Astrocyte of the spinal cord (primary cell): ENCODE data around the gene PLEKHA5.
A peak's percentile ranks its signal among the peaks of the same experiment; 100 is the strongest.

Experiments used
- DNase-seq: peaks from one replicate; pipeline ENCODE4 v3.0.0; 2011; ENCODE audit warnings: low read depth, low spot score
- H3K4me3 ChIP-seq: 2 replicates; pipeline ENCODE4 v1.5.1; 2011; ENCODE audit warnings: low read depth, mild to moderate bottlenecking, low read length, moderate library complexity
- CTCF ChIP-seq: IDR thresholded peaks from 2 replicates; pipeline ENCODE4 v1.5.1; 2012; ENCODE audit warnings: low read depth, mild to moderate bottlenecking, low read length, inconsistent platforms
- in situ Hi-C: cut with HindIII; loops from 2 replicates; pipeline ENCODE4 v1.10.0; 2017; ENCODE audit warnings: low sequenced_read_pairs

PLEKHA5 gene

GRCh38 chr12:19138956-19139355 is 9.4 kb downstream of the PLEKHA5 start:
- in situ Hi-C loops, result no loop called here
- H3K4me3 ChIP-seq, result no peak overlapping the region
- TF ChIP-seq CTCF, result no peak
- DNase-seq, result no peak

GRCh38 chr12:19139615-19140194 is 10.2 kb downstream of the PLEKHA5 start:
- in situ Hi-C loops, result no loop called here
- TF ChIP-seq CTCF, result no peak
- peak; percentile 38 for DNase-seq
- no peak overlapping the region for H3K4me3 ChIP-seq

GRCh38 chr12:19140381-19141236 is 11.1 kb downstream of the PLEKHA5 start:
- in situ Hi-C loops, result no loop called here
- DNase-seq, result no peak
- H3K4me3 ChIP-seq, result no peak overlapping the region
- TF ChIP-seq CTCF, result no peak

GRCh38 chr12:19142499-19142898 is 13.0 kb downstream of the PLEKHA5 start:
- no peak for TF ChIP-seq CTCF
- H3K4me3 ChIP-seq, result no peak overlapping the region
- DNase-seq, result no peak
- in situ Hi-C loops, result no loop called here

GRCh38 chr12:19144287-19144686 is 14.8 kb downstream of the PLEKHA5 start:
- no peak for DNase-seq
- in situ Hi-C loops, result no loop called here
- no peak for TF ChIP-seq CTCF
- no peak overlapping the region for H3K4me3 ChIP-seq

GRCh38 chr12:19144985-19145384 is 15.5 kb downstream of the PLEKHA5 start:
- in situ Hi-C loops, result no loop called here
- H3K4me3 ChIP-seq, result no peak overlapping the region
- no peak for TF ChIP-seq CTCF
- no peak for DNase-seq
